ENCODE data around the gene CDK5RAP2. TPM values are rescaled to one million over a fixed set of nuclear protein-coding genes. Genes with fewer than 3 reads are reported as not detected.

The CDK5RAP2 gene
- total RNA-seq, 1 experiment from 2014 or later, result 56.4 TPM

- Histone ChIP-seq H3K18ac (ENCODE audit: insufficient read length, low read depth, low read length) (no peak overlapping the region), H3K79me1 (ENCODE audit: insufficient read depth, low read depth, low read length, poor library complexity, severe bottlenecking) (no peaks in the 10 kb centered on the region), H3K9me3 (ENCODE audit: control insufficient read depth, low read depth, low read length) (no peaks in the 10 kb centered on the region), H2AK5ac (ENCODE audit: insufficient read length, low read length) (no peak overlapping the region), H2BK12ac (ENCODE audit: insufficient read length, low read depth, low read length) (no peak overlapping the region), H3K27me3 (ENCODE audit: insufficient read depth, low read length) (no peaks in the 10 kb centered on the region), H3K56ac (ENCODE audit: insufficient read length, low read depth, low read length) (no peak overlapping the region), H2AFZ (ENCODE audit: low read length) (no peak overlapping the region), H3K4me2 (ENCODE audit: insufficient read depth, insufficient read length, low read length) (no peak overlapping the region), H4K91ac (ENCODE audit: insufficient read length, low read depth, low read length) (no peak overlapping the region), H2BK5ac (ENCODE audit: insufficient read length, low read length) (no peak overlapping the region), H3K4ac (ENCODE audit: low read depth, low read length) (no peak overlapping the region), H2BK120ac (ENCODE audit: low read depth, low read length, poor library complexity, severe bottlenecking) (no peak overlapping the region), H4K20me1 (ENCODE audit: control insufficient read depth, insufficient read depth, insufficient read length) (no peaks in the 10 kb centered on the region), H4K8ac (replicated peaks; ENCODE audit: insufficient read length, low read depth, low read length) (no peak overlapping the region), H3K9ac (ENCODE audit: extremely low read depth, insufficient read length, low read length) (no peak overlapping the region), H3K27ac (ENCODE audit: insufficient read length, low read depth, low read length) (no peak overlapping the region), H3K23ac (ENCODE audit: insufficient read length, low read depth, low read length) (no peak overlapping the region), H3T11ph (ENCODE audit: low read length) (no peak overlapping the region), H3K4me1 (ENCODE audit: insufficient read depth, low read length) (no peaks in the 10 kb centered on the region), H3K79me2 (ENCODE audit: insufficient read depth, low read length) (no peaks in the 10 kb centered on the region), H3K23me2 (ENCODE audit: insufficient read length, low read depth, low read length, poor library complexity, severe bottlenecking) (no peaks in the 10 kb centered on the region), H2BK20ac (ENCODE audit: low read depth, low read length, poor library complexity, severe bottlenecking) (no peak overlapping the region), H2BK15ac (ENCODE audit: low read depth, low read length) (no peak overlapping the region), H4K5ac (ENCODE audit: insufficient read length, low read depth, low read length) (no peak overlapping the region), H3K14ac (ENCODE audit: insufficient read depth, low read length) (no peak overlapping the region)
- H3K36me3 Mint-ChIP-seq (ENCODE audit: insufficient read depth in 1 of 3, low read depth in 3 of 3), result peaks cover 2 to 27% (median 11%) of the 10 kb centered on the region in 3 experiments; a peak in 5 of 7 replicates
- no peak for TF ChIP-seq CTCF (conservative IDR thresholded peaks at IDR 0.05)
- H3K9me3 Mint-ChIP-seq, result peaks cover 14 to 18% of the 10 kb centered on the region in 2 experiments
- H3K4me3 Mint-ChIP-seq, result no peak overlapping the region
- no peak overlapping the region for H3K27ac Mint-ChIP-seq
- H3K27me3 Mint-ChIP-seq (ENCODE audit: low read depth), result peaks cover 2% of the 10 kb centered on the region; the same call in 1 of the 2 replicates
- H3K4me1 Mint-ChIP-seq, result peaks cover 21 to 25% of the 10 kb centered on the region in 2 experiments
- WGBS (ENCODE audit: extremely low coverage, insufficient read length, low lambda C conversion rate), result no CpG with 5 or more reads among the region's 8 CpGs
- DNase-seq, result no peak
Measured at GRCh38 chr9:120379611-120380010, 200.4 kb downstream of the CDK5RAP2 start.

Measured in H9 (cell line).